NCI-H2227 (cell line): ENCODE data around the gene CDH23.

Experiments
- DNase-seq: peaks from one replicate; lab custom pipeline; 2025; ENCODE audit not compliant: unreplicated experiment; lab: John Stamatoyannopoulos, UW

The CDH23 gene

GRCh38 chr10:71671994-71672946 lies 275.6 kb downstream of the CDH23 start:
- no peak for DNase-seq

- DNase-seq = no peak
These were observed 278.7 kb downstream of the CDH23 start for GRCh38 chr10:71675295-71675970.

DNA sequence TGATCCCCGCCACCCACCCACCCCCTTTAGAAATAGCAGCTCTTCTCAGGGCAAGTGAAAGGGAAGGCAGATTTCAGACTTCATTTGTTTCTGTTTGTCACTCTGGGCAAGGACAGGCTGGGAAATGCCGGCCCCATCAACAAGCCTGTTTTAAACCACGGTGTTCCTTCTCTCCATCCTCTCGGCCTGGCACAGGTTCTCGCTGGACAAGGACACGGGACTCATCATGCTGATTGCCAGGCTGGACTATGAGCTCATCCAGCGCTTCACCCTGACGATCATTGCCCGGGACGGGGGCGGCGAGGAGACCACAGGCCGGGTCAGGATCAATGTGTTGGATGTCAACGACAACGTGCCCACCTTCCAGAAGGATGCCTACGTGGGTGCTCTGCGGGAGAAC lies 280.5 kb downstream of the CDH23 start:
- no peak for DNase-seq

DNA sequence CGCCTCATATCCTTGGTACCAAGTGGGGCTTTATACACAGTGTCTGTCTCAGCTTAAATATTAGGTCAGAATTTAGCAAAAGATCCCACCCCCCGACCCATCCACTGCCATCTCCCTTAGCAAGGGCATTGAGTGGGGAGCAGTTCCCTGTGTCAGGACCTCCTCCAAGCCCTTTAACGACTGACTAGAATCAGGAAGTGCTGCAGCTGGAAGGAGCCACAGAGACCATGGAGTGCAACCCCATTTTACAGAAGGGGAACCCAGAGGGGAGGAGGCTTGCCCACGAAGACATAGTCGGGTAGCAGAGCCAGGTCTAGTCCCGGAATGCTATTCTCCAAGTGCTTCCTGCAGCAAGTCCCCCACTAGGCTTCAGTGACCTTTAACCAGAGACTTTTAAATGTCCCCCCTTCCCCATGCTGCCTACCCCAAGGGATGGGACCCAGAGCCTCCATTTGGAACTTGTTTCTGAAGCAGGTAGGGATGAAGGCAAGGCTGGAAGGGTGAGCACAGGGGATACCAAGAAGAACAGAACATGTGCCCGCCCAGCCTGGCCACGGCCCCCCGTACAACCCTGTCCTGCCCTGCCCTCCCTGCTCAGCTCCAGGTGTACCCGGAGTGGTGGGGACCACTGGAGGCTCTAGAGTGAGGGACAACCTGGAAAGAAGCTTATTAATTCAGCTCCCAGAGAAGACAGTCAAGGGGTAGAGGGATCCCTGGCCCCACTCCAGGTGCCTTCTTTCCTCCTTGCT lies 281.5 kb downstream of the CDH23 start:
- no peak for DNase-seq

GRCh38 chr10:71679425-71679824 lies 282.7 kb downstream of the CDH23 start:
- DNase-seq = no peak

DNA sequence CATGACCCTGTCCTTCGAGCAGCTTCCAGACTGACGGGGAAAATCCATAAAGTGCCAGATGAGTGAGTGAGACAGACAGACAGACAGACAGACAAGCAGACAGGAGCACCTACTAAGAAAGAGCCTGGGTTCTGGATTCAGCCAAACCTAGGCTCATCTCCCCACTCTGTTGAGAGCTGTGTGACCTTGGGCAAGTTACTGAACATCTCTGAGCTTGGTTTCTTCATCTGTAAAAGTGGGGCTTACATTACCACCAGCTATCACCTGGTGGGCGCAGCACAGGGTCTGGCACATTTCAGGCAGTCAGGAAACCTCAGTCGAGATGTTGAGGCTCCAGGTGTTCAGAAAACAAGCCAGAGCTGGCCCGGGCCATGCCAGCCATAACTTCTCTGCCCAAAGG lies 285.3 kb downstream of the CDH23 start:
- DNase-seq = no peak

DNA sequence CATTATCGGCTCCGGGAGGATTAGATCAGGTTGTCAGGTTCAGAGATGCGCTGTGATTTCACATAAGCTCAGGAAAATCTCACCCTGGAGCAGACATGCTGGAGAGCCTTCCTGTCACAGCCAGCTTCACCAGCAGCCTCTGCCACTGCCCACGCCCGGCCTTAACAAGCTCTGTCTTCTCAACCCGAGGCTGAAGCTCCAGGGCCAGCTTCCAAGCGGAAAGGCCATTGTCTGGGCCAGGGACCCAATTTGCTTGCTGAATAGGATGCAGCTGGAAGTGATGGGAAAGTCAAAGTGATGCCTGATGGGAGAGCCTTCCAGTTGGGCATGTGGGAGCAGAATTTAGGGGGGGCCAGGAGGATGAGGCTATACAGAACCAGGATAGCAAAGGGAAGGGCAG lies 286.6 kb downstream of the CDH23 start:
- DNase-seq = no peak

- no peak for DNase-seq
These were observed 287.8 kb downstream of the CDH23 start for GRCh38 chr10:71684356-71685173.

GRCh38 chr10:71685554-71686232 lies 289.0 kb downstream of the CDH23 start:
- DNase-seq = no peak

- no peak for DNase-seq
These were observed 290.4 kb downstream of the CDH23 start for GRCh38 chr10:71687077-71687476.

- DNase-seq = no peak
These were observed 290.8 kb downstream of the CDH23 start for GRCh38 chr10:71687480-71687879.

GRCh38 chr10:71688256-71688655 lies 291.5 kb downstream of the CDH23 start:
- no peak for DNase-seq

- DNase-seq = no peak
These were observed 293.5 kb downstream of the CDH23 start for GRCh38 chr10:71690094-71690720.

DNA sequence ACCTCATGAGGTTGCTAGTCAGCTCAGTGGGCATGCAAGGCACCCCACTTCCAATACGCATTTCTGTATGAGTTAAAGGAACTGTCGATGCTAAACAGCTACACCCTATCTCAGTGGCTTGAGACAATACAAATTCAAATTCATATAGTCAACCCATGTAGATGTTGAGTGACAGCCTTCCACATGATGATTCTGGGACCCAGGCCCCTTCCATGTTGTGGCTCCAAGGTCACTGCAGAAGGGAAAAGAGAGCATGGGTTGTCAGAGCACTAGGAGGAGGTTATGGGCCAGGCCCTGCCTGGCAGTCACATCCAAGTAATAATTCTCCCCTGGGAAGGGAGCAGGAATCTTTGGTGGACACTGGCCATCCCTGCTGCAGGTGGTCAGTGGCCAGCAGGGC lies 294.7 kb downstream of the CDH23 start:
- no peak for DNase-seq

- no peak for DNase-seq
These were observed 296.0 kb downstream of the CDH23 start for GRCh38 chr10:71692598-71693306.

DNA sequence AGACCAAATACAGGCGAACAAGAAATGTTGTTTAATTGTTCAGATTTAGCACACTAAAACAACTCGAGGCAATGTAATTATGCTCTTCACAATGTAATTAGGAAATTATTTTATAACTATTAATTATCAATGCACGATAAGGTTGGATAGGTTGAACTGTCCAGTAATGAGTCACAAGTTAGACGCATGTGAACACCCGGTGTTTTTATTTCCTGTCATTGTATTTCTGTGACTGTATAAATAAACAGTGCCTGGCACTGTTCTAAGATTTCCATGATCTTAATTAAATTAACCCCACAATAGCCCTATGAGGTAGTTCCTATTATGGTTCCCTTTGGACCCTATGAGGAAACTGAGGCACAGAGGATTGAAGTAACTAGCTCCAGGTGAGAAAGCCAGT lies 296.7 kb downstream of the CDH23 start:
- no peak for DNase-seq

- no peak for DNase-seq
These were observed 297.4 kb downstream of the CDH23 start for GRCh38 chr10:71694039-71694501.

DNA sequence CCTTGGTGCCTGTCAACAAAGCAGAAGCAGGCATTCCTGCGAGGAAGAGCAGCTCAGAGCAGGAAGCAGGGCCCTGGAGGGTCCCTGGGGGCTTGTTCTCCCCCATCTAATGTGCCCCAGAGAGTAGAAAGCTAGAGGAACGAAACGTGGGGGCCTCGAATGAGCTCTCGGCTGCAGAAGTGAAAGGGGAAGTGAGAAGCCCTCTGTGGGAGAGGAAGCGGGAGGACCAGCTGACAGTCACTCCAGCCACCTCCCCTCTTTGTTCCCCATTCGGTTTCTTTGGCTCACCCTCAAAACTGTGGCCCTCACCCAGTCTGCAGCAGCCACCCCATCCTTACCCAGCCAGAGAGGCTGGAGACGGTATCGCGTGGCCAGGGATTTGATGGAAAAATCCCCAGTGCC lies 297.8 kb downstream of the CDH23 start:
- no peak for DNase-seq
